Adipocyte (in vitro differentiated cells): ENCODE data around the gene CTNNA1.
A peak's percentile ranks its signal among the peaks of the same experiment; 100 is the strongest.
"Not testable (repeated sequence)": the region's sequence is repeated elsewhere in the genome, so short reads cannot be mapped to it uniquely, and the experiment has no call there.

Source experiments
- DNase-seq: peaks from one replicate; pipeline ENCODE4 v3.0.0-alpha.2; 2015; ENCODE audit warnings: low read depth
- H3K27me3 ChIP-seq: replicated peaks from 2 replicates; pipeline ENCODE4 v1.7.0; 2013; ENCODE audit warnings: mild to moderate bottlenecking, low read length, moderate library complexity; ENCODE audit not compliant: control insufficient read depth, insufficient read depth
- H3K36me3 ChIP-seq: 2 replicates; pipeline ENCODE4 v1.7.0; 2013; ENCODE audit warnings: low read length, mild to moderate bottlenecking, moderate library complexity; ENCODE audit not compliant: control insufficient read depth, insufficient read depth, severe bottlenecking
- H3K4me1 ChIP-seq: 2 replicates; pipeline ENCODE4 v1.7.0; 2013; ENCODE audit warnings: mild to moderate bottlenecking, low read length, moderate library complexity; ENCODE audit not compliant: control insufficient read depth, insufficient read depth
- H3K4me3 ChIP-seq: 2 replicates; pipeline ENCODE4 v1.7.0; 2013; ENCODE audit warnings: mild to moderate bottlenecking, low read length, moderate library complexity
- H3K9ac ChIP-seq: 2 replicates; pipeline ENCODE4 v1.7.0; 2013; ENCODE audit warnings: mild to moderate bottlenecking, low read length, moderate library complexity
- H3K9me3 ChIP-seq: 2 replicates; pipeline ENCODE4 v1.7.0; 2013; ENCODE audit warnings: mild to moderate bottlenecking, low read length, moderate library complexity; ENCODE audit not compliant: control insufficient read depth

Gene CTNNA1

DNA sequence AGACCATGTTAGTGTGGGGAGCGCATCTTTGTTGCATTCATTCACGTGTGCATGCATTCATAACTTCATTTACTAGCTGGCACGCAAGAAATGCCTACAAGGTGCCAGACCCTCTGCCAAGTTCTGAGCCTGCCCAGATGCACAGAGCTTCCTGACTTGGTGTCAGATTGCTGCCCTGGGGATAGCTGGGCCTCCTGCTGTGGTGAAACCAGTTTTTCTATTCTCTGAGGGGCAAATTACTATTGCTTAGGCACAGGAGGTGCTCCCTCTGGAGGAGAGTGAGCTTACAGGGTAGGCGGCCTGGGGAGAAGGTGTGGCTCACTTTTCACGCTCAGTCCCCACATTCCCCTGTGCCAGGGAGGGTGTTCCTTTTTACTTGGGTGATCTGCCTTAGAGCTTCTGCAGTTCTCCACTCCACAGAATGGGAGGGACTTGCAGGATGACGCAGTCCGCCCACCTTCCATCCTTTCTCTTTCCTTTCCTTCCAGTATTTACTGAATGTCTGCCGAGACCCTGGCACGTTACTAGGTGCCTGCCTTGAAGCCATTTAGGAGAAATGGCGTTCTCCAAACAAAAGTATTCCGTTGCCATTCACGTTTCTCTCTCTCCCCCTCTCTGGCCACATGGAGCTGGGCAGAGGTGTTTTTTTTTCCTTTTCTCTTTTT lies 27.9 kb upstream of the CTNNA1 start:
- no peaks in the 10 kb centered on the region for H3K36me3 ChIP-seq
- peak overlapping the region; percentile 26 for H3K9ac ChIP-seq
- peaks cover 23% of the 10 kb centered on the region for H3K4me1 ChIP-seq
- no peaks in the 10 kb centered on the region for H3K9me3 ChIP-seq
- no peak overlapping the region for H3K4me3 ChIP-seq
- peaks cover 18% of the 10 kb centered on the region for H3K27me3 ChIP-seq
- peak; percentile 83 for DNase-seq

DNA sequence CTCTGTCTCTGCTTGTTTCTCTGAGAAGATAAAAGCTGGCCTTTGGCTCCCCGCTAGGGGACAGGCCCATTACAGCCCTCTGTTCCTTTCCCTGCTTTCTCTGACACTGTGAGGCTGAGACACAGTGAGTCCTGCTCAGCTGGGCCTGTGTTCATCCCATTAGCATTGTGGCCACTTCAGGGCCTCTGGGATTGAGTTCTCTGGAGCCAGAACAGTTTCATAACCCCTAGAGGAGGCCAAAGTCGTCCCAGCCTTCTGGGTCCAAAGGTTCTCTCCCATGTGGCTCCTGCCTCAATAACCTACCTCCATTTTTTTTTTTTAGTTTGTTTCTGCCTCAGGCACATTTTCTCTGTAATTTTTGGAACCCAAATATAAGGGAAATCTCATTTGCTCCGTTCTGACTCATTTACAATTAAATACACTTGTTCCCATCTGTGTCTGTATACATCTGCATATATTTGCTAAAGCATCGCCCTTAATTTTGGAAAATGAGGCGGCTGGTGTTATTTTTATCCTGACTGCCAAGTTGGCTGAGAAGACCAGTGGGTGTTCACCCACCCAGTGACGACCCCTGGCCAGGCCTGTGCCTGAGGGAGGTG lies 27.3 kb upstream of the CTNNA1 start:
- Histone ChIP-seq H3K27me3 (peaks cover 18% of the 10 kb centered on the region), H3K9me3 (no peaks in the 10 kb centered on the region), H3K36me3 (no peaks in the 10 kb centered on the region), H3K9ac (peak overlapping the region; percentile 26), H3K4me1 (peaks cover 23% of the 10 kb centered on the region), H3K4me3 (no peak overlapping the region)
- DNase-seq = peak; percentile 26

DNA sequence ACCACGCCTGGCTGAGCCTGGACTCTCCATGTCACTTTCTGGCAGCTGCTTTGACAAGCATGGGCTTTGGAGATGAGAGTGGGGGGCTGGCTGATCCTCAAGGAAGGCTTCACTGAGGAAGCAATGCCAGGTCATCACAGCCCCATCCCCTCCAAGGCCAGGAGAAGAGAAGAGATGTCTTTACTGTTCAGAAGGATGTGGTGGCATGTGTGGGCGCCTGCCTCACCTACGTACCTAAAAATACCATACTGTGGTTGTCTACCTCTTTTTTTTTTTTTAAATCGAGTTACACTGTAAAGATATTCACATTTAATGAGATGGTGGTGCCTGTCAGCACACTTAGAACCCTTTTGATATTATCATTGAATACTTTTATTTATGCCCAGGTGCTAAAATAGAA lies 26.4 kb upstream of the CTNNA1 start:
- H3K9me3 ChIP-seq = no peaks in the 10 kb centered on the region
- H3K4me1 ChIP-seq = peaks cover 23% of the 10 kb centered on the region
- DNase-seq = no peak
- peaks cover 15% of the 10 kb centered on the region for H3K27me3 ChIP-seq
- H3K9ac ChIP-seq = no peak overlapping the region
- H3K4me3 ChIP-seq = no peak overlapping the region
- H3K36me3 ChIP-seq = no peaks in the 10 kb centered on the region

DNA sequence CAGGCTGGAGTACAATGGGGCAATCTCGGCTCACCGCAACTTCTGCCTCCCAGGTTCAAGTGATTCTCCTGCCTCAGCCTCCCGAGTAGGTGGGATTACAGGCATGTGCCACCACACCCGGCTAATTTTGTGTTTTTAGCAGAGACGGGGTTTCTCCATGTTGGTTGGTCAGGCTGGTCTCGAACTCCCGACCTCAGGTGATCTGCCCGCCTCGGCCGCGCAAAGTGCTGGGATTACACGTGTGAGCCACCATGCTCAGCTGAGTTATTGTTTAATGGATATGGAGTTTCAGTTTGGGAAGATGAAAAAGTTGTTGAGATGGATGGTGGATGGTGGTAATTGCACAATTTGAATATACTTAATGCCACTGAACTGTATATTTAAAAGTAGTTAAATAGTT lies 22.7 kb upstream of the CTNNA1 start:
- H3K9ac ChIP-seq, H3K36me3 ChIP-seq, DNase-seq, H3K27me3 ChIP-seq, H3K9me3 ChIP-seq, H3K4me1 ChIP-seq, H3K4me3 ChIP-seq: not testable (repeated sequence)

DNA sequence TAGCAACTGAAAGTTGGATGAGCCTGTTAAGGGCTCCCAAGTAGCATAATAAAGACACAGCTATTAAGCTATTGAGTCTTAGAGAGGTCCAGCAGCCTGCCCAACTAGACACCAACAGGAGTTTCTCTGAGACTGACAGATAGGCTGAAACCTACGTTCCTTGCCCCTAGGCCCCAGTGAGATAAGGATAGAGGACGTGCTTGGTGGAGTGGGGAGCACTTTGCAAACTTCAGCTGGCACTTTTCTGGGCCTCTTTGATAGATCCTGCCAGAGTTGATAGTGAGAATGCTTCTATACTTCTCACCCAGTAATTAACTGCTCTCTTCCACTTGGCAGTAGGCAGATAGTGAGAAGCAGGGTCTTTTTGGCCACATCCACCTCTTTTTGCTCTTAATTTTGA lies 20.8 kb upstream of the CTNNA1 start:
- Histone ChIP-seq H3K27me3 (no peaks in the 10 kb centered on the region), H3K36me3 (no peaks in the 10 kb centered on the region)

DNA sequence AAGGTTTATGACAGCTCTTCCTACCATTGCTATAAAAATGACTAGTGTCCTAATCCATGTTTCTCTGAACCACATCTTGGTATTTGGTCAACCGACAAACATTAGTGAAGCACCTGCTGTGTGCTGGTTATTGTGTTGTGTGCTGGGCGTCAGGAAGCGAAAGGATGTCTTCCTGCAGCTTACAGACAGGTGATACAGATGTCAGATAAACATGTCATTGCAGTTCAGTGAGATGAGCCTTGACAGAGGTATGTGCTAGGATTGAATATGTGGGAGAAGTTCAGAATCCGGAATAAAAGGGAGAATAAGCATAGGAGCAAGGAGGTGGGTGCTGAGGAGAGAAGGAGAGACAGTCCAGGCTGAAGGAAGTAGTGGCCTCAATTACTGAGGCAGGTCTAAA lies 20.3 kb upstream of the CTNNA1 start:
- Histone ChIP-seq H3K27me3 (no peaks in the 10 kb centered on the region), H3K4me3 (no peak overlapping the region), H3K36me3 (no peaks in the 10 kb centered on the region), H3K9ac (no peak overlapping the region), H3K4me1 (no peaks in the 10 kb centered on the region), H3K9me3 (no peaks in the 10 kb centered on the region)
- no peak for DNase-seq

More for the DNA sequence above, 20.8 kb upstream of the CTNNA1 start:
- Histone ChIP-seq H3K9me3 (no peaks in the 10 kb centered on the region), H3K9ac (no peak overlapping the region), H3K4me1 (no peaks in the 10 kb centered on the region), H3K4me3 (no peak overlapping the region)
- DNase-seq = no peak

DNA sequence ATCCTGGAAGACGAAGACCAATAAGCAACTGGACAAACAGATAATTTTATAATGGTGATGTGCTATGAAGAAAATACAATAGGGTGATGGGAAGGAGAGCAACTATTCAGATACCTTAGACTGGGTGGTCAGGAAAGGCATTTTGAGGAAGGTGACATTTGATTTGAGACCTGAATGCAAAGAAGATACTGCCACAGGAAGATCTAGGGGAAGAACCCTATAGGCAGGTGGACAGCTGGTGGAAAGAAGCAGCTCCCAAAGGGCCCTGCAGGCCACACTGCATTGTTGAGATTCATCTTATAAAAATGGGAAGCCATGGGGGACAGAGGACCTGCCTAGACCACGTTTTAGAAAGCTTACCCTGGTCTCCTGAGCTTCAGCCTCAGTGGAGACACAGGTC lies 19.7 kb upstream of the CTNNA1 start:
- H3K4me1 ChIP-seq = no peaks in the 10 kb centered on the region
- H3K9ac ChIP-seq = no peak overlapping the region
- H3K27me3 ChIP-seq = no peaks in the 10 kb centered on the region
- H3K4me3 ChIP-seq = no peak overlapping the region
- H3K36me3 ChIP-seq = no peaks in the 10 kb centered on the region
- H3K9me3 ChIP-seq = no peaks in the 10 kb centered on the region
- no peak for DNase-seq

DNA sequence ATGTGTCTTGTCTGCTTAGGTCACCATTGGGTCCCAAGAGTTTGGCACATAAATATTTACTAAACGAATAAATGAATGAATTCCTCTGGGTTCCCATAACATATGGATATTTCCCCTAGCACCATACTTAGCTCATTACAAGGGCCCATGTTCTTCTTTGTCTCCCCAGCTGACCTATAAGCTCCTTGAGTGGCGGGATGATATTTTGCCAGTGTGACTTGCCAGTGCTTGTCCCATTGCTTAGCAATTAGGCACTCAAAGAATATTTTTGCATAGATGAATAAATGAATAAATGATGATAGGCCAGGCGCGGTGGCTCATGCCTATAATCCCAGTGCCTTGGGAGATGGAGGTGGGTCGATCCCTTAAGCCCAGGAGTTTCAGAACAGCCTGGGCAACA lies 16.9 kb upstream of the CTNNA1 start:
- no peak overlapping the region for H3K4me3 ChIP-seq
- H3K4me1 ChIP-seq = no peaks in the 10 kb centered on the region
- no peaks in the 10 kb centered on the region for H3K36me3 ChIP-seq
- H3K9ac ChIP-seq = no peak overlapping the region
- DNase-seq = no peak
- no peaks in the 10 kb centered on the region for H3K27me3 ChIP-seq
- H3K9me3 ChIP-seq = no peaks in the 10 kb centered on the region

DNA sequence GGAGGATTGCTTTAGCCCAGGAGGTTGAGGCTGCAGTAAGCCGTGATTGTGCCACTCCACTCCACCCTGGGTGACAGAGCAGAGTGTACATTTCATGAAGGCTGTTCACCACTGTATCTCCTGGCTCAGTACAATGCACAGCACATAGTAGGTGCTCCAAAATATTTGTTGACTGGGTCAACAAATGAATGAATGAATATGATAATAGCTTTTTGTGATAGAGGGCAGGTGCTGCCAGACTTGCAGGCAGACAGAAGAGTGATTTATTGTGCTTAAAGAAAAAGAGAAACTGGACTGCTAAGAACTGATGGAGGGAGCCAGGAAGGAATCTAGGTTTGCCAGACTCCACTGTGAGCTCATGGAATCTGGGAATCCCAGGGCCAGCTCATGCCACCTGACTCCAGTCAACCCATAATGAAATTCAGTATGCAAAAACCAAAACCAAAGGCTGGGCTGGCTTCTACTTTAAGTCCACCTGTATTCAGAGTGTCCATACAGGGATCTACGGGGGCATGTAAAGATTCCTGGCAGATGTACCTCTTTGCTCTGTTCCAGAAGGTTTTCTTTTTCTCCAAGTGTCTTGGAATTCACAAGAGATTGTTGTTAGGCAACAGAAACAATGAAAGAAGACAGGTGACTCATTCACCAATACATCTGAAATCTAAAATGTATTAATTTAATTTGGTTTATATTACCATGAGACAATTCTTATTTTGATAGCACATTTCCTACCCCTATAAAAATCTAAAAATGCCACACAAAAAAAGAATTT lies 15.5 kb upstream of the CTNNA1 start:
- H3K4me3 ChIP-seq = no peak overlapping the region
- no peak for DNase-seq
- no peaks in the 10 kb centered on the region for H3K9me3 ChIP-seq
- H3K4me1 ChIP-seq = no peaks in the 10 kb centered on the region
- H3K9ac ChIP-seq = no peak overlapping the region
- no peaks in the 10 kb centered on the region for H3K27me3 ChIP-seq
- no peaks in the 10 kb centered on the region for H3K36me3 ChIP-seq

DNA sequence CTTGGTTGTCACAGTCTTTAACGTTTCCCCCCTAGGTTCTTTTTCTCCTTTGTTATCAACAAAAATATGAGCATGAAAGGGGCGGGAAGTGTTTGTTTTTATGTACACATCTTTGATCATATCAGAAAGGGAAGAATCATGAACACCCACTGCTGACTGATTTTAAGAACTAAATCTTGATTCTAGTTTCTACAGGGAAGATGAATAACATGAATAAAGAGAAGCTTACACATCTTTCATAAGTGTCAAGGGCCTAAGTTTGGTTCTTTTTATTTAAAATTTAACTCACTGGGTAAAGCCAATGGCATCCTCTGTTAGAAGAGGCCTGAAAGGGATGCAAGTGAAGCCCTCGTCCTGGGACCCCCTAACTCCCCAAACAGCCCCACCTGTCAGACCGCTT lies 14.8 kb upstream of the CTNNA1 start:
- no peak for DNase-seq
- Histone ChIP-seq H3K9me3 (no peaks in the 10 kb centered on the region), H3K9ac (no peak overlapping the region), H3K4me3 (no peak overlapping the region), H3K27me3 (no peaks in the 10 kb centered on the region), H3K36me3 (no peaks in the 10 kb centered on the region), H3K4me1 (no peaks in the 10 kb centered on the region)

DNA sequence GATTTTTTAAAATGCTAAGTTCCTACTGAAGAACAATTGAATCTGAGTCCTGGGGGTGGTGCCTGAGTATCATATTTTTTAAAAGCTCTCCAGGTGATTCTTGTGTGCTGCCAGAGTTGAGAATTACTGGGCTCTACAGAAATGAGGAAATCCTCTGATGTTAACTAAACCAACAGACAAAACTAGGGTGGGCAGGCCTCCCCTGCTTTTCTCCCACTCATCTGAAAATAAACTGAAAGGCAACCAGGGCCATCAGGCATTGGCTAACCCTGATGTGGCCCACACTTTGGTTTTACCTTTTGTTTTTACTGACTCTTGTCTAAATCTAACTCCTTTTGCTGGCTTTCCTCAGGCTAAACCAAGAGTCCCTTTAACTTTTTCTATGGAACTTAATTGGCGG lies 13.3 kb upstream of the CTNNA1 start:
- H3K4me1 ChIP-seq = no peaks in the 10 kb centered on the region
- DNase-seq = no peak
- no peaks in the 10 kb centered on the region for H3K27me3 ChIP-seq
- H3K4me3 ChIP-seq = no peak overlapping the region
- H3K36me3 ChIP-seq = no peaks in the 10 kb centered on the region
- no peaks in the 10 kb centered on the region for H3K9me3 ChIP-seq
- H3K9ac ChIP-seq = no peak overlapping the region
